ENCODE measurements around the gene GRK5.
A peak's percentile ranks its signal among the peaks of the same experiment; 100 is the strongest.

The GRK5 gene

GRCh38 chr10:119211625-119212441 is 4.5 kb downstream of the GRK5 start:
- Histone ChIP-seq H3K27ac (peak overlapping the region; percentile 88), H3K4me3 (ENCODE audit: low read depth, low read length) (no peak overlapping the region), H3K36me3 (replicated peaks) (no peaks in the 10 kb centered on the region), H3K27me3 (replicated peaks) (no peaks in the 10 kb centered on the region)
- TF ChIP-seq CTCF (IDR thresholded peaks at IDR 0.05; ENCODE audit: low read depth, low read length, missing control alignments): no peak
- in situ Hi-C loops (cut with HindIII; ENCODE audit: low pct_ligation_motif_present, low sequenced_read_pairs): loop anchor here (25.0 kb wide), 1 partner anchor 200 kb away; no protein-coding TSS in a partner anchor
- no peak for DNase-seq

GRCh38 chr10:119215371-119215770 is 8.0 kb downstream of the GRK5 start:
- DNase-seq: no peak
- H3K27me3 ChIP-seq (replicated peaks): no peaks in the 10 kb centered on the region
- H3K36me3 ChIP-seq (replicated peaks): no peaks in the 10 kb centered on the region
- no peak overlapping the region for H3K27ac ChIP-seq
- TF ChIP-seq CTCF (IDR thresholded peaks at IDR 0.05; ENCODE audit: low read depth, low read length, missing control alignments): no peak
- H3K4me3 ChIP-seq (ENCODE audit: low read depth, low read length): no peak overlapping the region
- in situ Hi-C loops (cut with HindIII; ENCODE audit: low pct_ligation_motif_present, low sequenced_read_pairs): loop anchor here (25.0 kb wide), 1 partner anchor 197 kb away; no protein-coding TSS in a partner anchor

- H3K27me3 ChIP-seq (replicated peaks): no peaks in the 10 kb centered on the region
- in situ Hi-C loops (cut with HindIII; ENCODE audit: low pct_ligation_motif_present, low sequenced_read_pairs): loop anchor here (25.0 kb wide), 1 partner anchor 196 kb away; no protein-coding TSS in a partner anchor
Observed at GRCh38 chr10:119216127-119216526, 8.8 kb downstream of the GRK5 start.

GRCh38 chr10:119217401-119217800 is 10.0 kb downstream of the GRK5 start:
- DNase-seq: no peak
- in situ Hi-C loops (cut with HindIII; ENCODE audit: low pct_ligation_motif_present, low sequenced_read_pairs): loop anchor here (25.0 kb wide), 1 partner anchor 195 kb away; no protein-coding TSS in a partner anchor
- Histone ChIP-seq H3K27ac (no peak overlapping the region), H3K36me3 (replicated peaks) (no peaks in the 10 kb centered on the region), H3K4me3 (ENCODE audit: low read depth, low read length) (no peak overlapping the region), H3K27me3 (replicated peaks) (no peaks in the 10 kb centered on the region)
- TF ChIP-seq CTCF (IDR thresholded peaks at IDR 0.05; ENCODE audit: low read depth, low read length, missing control alignments): no peak

More at GRCh38 chr10:119216127-119216526, 8.8 kb downstream of the GRK5 start:
- Histone ChIP-seq H3K27ac (no peak overlapping the region), H3K4me3 (ENCODE audit: low read depth, low read length) (no peak overlapping the region), H3K36me3 (replicated peaks) (no peaks in the 10 kb centered on the region)
- TF ChIP-seq CTCF (IDR thresholded peaks at IDR 0.05; ENCODE audit: low read depth, low read length, missing control alignments): no peak
- DNase-seq: no peak

- TF ChIP-seq CTCF (IDR thresholded peaks at IDR 0.05; ENCODE audit: low read depth, low read length, missing control alignments): no peak
- Histone ChIP-seq H3K27ac (no peak overlapping the region), H3K4me3 (ENCODE audit: low read depth, low read length) (no peak overlapping the region), H3K27me3 (replicated peaks) (no peaks in the 10 kb centered on the region), H3K36me3 (replicated peaks) (no peaks in the 10 kb centered on the region)
- DNase-seq: no peak
- in situ Hi-C loops (cut with HindIII; ENCODE audit: low pct_ligation_motif_present, low sequenced_read_pairs): loop anchor here (25.0 kb wide), 1 partner anchor 194 kb away; no protein-coding TSS in a partner anchor
Observed at GRCh38 chr10:119217991-119218490, 10.7 kb downstream of the GRK5 start.

Data from brain microvascular endothelial cell (primary cell).